Psoas muscle (tissue), 8 donors: ENCODE measurements around the gene LRRC8D. TPM values are rescaled to one million over a fixed set of nuclear protein-coding genes. Genes with fewer than 3 reads are reported as not detected.

Source experiments
- ATAC-seq, 4 donors: fragments of 200-7000 bp; cut with Tn5 transposase; one replicate each; pipeline ENCODE4 v1.9.1; 2020; ENCODE audit warnings: moderate library complexity in 3 of 4, mild to moderate bottlenecking in 2 of 4
- DNase-seq, 2 donors: peaks; one replicate each; pipeline ENCODE4 v3.0.0-alpha.2; 2020
- H3K27ac ChIP-seq: fragments of 200-600 bp; one replicate; pipeline ENCODE4 v1.8.0; 2022
- H3K27me3 ChIP-seq, 3 donors: fragments of 200-600 bp in 1 of 3; one replicate each; pipeline versions ENCODE4 v1.6.1 to v1.8.0; 2013 to 2022; ENCODE audit warnings: low read length in 2 of 3, mild to moderate bottlenecking in 2 of 3, moderate library complexity in 1 of 3; ENCODE audit not compliant: insufficient read depth in 3 of 3
- H3K36me3 ChIP-seq, 2 donors: fragments of 200-600 bp in 1 of 2; one replicate each; pipeline versions ENCODE4 v1.6.1 to v1.8.0; 2013 to 2022; ENCODE audit warnings: low read depth in 1 of 2, mild to moderate bottlenecking in 1 of 2, moderate library complexity in 1 of 2; ENCODE audit not compliant: insufficient read depth in 1 of 2
- H3K4me1 ChIP-seq: fragments of 200-600 bp; one replicate; pipeline ENCODE4 v1.8.0; 2022
- H3K4me3 ChIP-seq: fragments of 200-600 bp; one replicate; pipeline ENCODE4 v1.8.0; 2022; ENCODE audit warnings: mild to moderate bottlenecking
- H3K9me3 ChIP-seq: fragments of 200-600 bp; one replicate; pipeline ENCODE4 v1.8.0; 2022
- WGBS, 3 donors: extraction: QIAGEN DNeasy Blood & Tissue Kit; methylation state at CpG; one replicate each; pipeline versions ENCODE4 v1.1.6 to v1.1.7; 2013; 5-methylcytosine and 5-hydroxymethylcytosine counted together
- intact Hi-C, 2 donors: fragments of 100-400 bp; cut with DNase I; formaldehyde crosslinking; loops; one replicate each; pipeline versions ENCODE4 v1.11.0 to v1.14.2; 2022
- polyA plus RNA-seq, 3 donors: library from polyadenylated mRNA; stranded (reverse); fragments of 200-250 nt; gene quantifications; one replicate each; pipeline ENCODE4 v1.2.3, GENCODE V29; 2013
- total RNA-seq, 4 donors: library from RNA; stranded (reverse); fragmentation: NEBNext Ultra II Directional in 2 of 4; extraction: Animal tissue kit (Norgen Biotek cat#: 25700) in 2 of 4; gene quantifications; one replicate each; pipeline versions ENCODE4 v1.2.1 to v1.2.4, GENCODE V29; 2021 to 2023
- TF ChIP-seq, protein P1 (sequence below): fragments of 200-600 bp; IDR thresholded peaks from one replicate; pipeline ENCODE4 v1.8.0; 2022; ENCODE audit warnings: antibody characterized with exemption
- donor health status: healthy with polysubstance abuse.
- donor health status: DM: no; HTN: no; CAD: no; lungs with moderate emphysema.
- donor health status: Bipolar disorder and iron deficiency.
- donor health status: healthy.
- donor health status: DM: yes; HTN: yes; CAD: no.
- donor health status: DM: no; HTN: no; CAD: no.
- donor health status: DM: no; HTN: no; CAD: no.
- donor health status: DM: yes; HTN: yes; CAD: no.

Gene LRRC8D
- total and polyA plus RNA-seq, 7 donors: 3.5 to 7.1 (median 5.6) TPM

DNA sequence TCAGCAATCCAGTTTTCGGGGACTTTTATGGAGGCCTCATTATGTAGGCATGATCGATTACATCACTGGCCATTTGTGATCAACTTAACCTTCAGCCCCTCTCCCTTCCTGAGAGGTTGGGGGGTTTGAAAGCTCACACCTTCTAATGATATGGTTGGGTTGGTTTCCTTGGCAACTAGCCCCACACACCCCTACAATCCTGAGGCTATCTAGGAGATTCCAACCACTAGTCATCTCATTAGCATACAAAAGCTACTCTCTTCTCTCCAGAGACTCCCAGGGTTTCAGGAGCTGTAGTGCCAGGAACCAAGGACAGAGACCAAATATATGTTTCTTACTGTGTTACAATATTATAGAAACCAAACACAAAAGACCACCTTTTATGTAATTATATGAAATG, 138.9 kb downstream of the LRRC8D start:
- no peaks in the 10 kb centered on the region for H3K27me3 ChIP-seq
- H3K9me3 ChIP-seq: no peaks in the 10 kb centered on the region
- intact Hi-C loops: loop anchor here in 1 of 2 donors (10.0 kb wide), 1 partner anchor 155 kb away; no protein-coding TSS in a partner anchor
- TF ChIP-seq, protein P1, sequence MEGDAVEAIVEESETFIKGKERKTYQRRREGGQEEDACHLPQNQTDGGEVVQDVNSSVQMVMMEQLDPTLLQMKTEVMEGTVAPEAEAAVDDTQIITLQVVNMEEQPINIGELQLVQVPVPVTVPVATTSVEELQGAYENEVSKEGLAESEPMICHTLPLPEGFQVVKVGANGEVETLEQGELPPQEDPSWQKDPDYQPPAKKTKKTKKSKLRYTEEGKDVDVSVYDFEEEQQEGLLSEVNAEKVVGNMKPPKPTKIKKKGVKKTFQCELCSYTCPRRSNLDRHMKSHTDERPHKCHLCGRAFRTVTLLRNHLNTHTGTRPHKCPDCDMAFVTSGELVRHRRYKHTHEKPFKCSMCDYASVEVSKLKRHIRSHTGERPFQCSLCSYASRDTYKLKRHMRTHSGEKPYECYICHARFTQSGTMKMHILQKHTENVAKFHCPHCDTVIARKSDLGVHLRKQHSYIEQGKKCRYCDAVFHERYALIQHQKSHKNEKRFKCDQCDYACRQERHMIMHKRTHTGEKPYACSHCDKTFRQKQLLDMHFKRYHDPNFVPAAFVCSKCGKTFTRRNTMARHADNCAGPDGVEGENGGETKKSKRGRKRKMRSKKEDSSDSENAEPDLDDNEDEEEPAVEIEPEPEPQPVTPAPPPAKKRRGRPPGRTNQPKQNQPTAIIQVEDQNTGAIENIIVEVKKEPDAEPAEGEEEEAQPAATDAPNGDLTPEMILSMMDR: no peak
- no peak overlapping the region for H3K27ac ChIP-seq
- ATAC-seq (no peak), DNase-seq (no peak)
- no peaks in the 10 kb centered on the region for H3K4me1 ChIP-seq
- no peak overlapping the region for H3K4me3 ChIP-seq
- no peaks in the 10 kb centered on the region for H3K36me3 ChIP-seq
- WGBS, 3 donors: 85 to 96% (median 91%) methylated on average over 2 of the region's 2 CpGs

DNA sequence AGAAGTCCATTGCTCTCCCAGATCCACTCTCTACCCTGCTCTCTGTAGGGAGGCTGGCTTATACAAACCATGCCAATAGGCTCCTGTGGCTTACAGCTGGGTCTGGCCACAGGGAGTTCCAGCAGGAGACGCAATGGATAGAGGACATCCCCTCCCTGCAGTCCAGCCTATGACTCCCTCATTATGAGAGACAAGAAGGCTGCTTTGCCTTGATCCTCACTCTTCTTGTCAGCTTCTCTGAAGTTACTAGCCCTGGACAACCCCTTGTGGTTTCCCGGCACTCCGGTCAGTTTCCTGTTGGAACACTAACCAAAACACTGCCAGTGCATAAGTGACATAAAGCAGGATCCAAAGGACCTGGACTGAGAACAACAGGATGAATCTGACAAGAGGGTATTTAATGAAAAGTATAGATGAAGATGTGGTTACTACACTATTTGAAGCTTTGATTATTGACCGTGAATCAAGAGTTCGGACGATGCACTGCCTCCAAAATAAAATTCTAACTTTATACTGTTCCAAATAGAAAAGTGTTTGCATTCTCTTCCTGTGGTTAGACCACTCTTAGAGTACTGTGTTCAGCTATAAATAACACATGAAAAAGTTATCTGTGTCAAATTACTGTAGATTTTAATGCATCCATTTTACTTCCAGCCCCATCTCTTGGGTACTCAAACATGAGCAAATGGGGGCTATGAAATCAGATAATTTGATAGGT, 141.4 kb downstream of the LRRC8D start:
- Histone ChIP-seq H3K27ac (no peak overlapping the region), H3K4me1 (no peaks in the 10 kb centered on the region), H3K27me3 (no peaks in the 10 kb centered on the region), H3K4me3 (no peak overlapping the region), H3K9me3 (no peaks in the 10 kb centered on the region), H3K36me3 (no peaks in the 10 kb centered on the region)
- TF ChIP-seq, protein P1: no peak
- ATAC-seq: no peak
- WGBS, 3 donors: 71 to 78% (median 71%) methylated on average over 6 of the region's 6 CpGs
- DNase-seq: no peak
- intact Hi-C loops: no loop called here

DNA sequence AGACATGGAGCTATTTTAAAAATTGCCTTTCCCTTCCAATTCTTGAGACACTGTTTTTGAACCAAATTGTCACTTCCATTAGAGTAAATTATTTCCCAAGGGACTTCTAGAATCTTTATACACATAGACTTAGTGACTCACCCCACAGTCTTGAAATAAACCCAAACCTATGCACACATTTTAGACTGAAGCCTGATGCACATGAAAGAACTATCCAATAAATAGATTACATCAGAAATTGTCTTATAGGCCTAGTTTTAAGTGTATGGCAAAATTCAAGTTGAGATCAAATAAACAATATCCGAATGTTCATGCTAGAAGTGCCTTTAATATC, 141.9 kb downstream of the LRRC8D start:
- no peak for ATAC-seq
- TF ChIP-seq, protein P1: no peak
- Histone ChIP-seq H3K4me3 (no peak overlapping the region), H3K4me1 (no peaks in the 10 kb centered on the region), H3K27ac (no peak overlapping the region), H3K36me3 (no peaks in the 10 kb centered on the region), H3K27me3 (no peaks in the 10 kb centered on the region), H3K9me3 (no peaks in the 10 kb centered on the region)
- intact Hi-C loops: no loop called here
- no peak for DNase-seq
- 88 to 92% (median 92%) methylated on average over 1 of the region's 1 CpG for WGBS, 3 donors

DNA sequence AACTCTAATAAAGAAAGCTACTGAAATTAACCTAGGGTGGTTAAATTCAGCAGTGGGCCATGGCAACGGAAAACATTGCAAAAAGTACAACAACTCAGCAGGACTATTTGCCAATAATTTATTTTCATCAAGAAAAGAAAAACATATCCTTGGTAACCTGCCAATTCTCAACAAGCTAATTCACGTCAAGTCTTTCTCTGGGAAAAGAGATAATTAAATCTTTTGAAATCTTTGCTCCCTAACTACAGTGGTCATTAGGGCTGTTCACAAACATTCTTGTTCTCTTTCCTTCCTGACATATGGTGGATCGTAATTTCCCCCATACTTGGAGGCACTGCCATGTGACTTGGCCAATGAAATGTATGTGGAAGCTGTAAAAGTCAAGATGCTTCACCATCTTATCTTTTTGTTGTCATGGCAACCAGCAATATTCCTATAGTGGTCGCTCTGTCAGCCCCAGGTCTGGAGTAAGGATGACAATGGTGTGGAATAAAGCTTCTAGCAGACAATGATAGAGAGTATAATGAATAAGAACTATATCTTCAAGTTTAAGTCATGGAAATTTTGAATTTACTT, 144.4 kb downstream of the LRRC8D start:
- ATAC-seq (no peak), DNase-seq (no peak)
- Histone ChIP-seq H3K27ac (no peak overlapping the region), H3K4me1 (no peaks in the 10 kb centered on the region), H3K9me3 (no peaks in the 10 kb centered on the region), H3K36me3 (no peaks in the 10 kb centered on the region), H3K4me3 (no peak overlapping the region), H3K27me3 (no peaks in the 10 kb centered on the region)
- intact Hi-C loops: loop anchor here in 1 of 2 donors (5.0 kb wide), 1 partner anchor 483 kb away; no protein-coding TSS in a partner anchor
- TF ChIP-seq, protein P1: no peak
- 53 to 66% (median 57%) methylated on average over 4 of the region's 4 CpGs for WGBS, 3 donors
